Testis (tissue), 2 donors: Measurements from ENCODE around the gene ENO1.
"Not testable (repeated sequence)": the region's sequence is repeated elsewhere in the genome, so short reads cannot be mapped to it uniquely, and the experiment has no call there.

Experiments used
- POLR2A ChIP-seq: fragments of 450-650 bp; IDR thresholded peaks from one replicate; pipeline ENCODE4 v1.6.1; 2017; ENCODE audit warnings: antibody characterized with exemption, mild to moderate bottlenecking, moderate library complexity
- TF ChIP-seq, protein P1 (sequence below), 3 experiments: fragments of 450-650 bp in 2 of 3; fragments of 200-600 bp in 1 of 3; sonication (generic) in 1 of 3; IDR thresholded peaks; one replicate each; pipeline ENCODE4 v1.5.1; 2016 to 2019; ENCODE audit warnings: antibody characterized with exemption in 3 of 3, mild to moderate bottlenecking in 2 of 3, moderate library complexity in 1 of 3

DNA sequence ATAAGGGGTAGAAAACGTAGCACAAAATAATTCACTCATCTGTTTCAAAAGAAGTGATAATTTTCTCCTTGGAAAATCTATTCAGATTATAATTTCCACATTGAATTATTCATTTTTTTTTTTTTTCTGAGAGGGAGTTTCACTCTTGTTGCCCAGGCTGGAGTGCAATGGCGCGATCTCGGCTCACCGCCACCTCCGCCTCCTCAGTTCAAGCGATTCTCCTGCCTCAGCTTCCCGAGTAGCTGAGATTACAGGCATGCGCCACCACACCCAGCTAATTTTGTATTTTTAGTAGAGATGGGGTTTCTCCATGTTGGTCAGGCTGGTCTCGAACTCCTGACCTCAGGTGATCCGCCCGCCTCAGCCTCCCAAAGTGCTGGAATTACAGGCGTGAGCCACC is 59.7 kb downstream of the ENO1 start:
- TF ChIP-seq, protein P1, sequence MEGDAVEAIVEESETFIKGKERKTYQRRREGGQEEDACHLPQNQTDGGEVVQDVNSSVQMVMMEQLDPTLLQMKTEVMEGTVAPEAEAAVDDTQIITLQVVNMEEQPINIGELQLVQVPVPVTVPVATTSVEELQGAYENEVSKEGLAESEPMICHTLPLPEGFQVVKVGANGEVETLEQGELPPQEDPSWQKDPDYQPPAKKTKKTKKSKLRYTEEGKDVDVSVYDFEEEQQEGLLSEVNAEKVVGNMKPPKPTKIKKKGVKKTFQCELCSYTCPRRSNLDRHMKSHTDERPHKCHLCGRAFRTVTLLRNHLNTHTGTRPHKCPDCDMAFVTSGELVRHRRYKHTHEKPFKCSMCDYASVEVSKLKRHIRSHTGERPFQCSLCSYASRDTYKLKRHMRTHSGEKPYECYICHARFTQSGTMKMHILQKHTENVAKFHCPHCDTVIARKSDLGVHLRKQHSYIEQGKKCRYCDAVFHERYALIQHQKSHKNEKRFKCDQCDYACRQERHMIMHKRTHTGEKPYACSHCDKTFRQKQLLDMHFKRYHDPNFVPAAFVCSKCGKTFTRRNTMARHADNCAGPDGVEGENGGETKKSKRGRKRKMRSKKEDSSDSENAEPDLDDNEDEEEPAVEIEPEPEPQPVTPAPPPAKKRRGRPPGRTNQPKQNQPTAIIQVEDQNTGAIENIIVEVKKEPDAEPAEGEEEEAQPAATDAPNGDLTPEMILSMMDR (IDR thresholded peaks at IDR 0.05), result not testable (repeated sequence)
- not testable (repeated sequence) for TF ChIP-seq POLR2A
